HG03175 (cell line): Measurements from ENCODE around the gene CLIC6.

Experiments used
- ATAC-seq: cut with Tn5 transposase; IDR thresholded peaks from one replicate; pipeline ENCODE4 v1.9.1; 2021; ENCODE audit warnings: mild to moderate bottlenecking, moderate library complexity; ENCODE audit not compliant: unreplicated experiment

CLIC6 gene

GRCh38 chr21:34762786-34763185 is 94.0 kb downstream of the CLIC6 start:
- no peak for ATAC-seq

GRCh38 chr21:34764715-34765284 is 96.0 kb downstream of the CLIC6 start:
- ATAC-seq: no peak

GRCh38 chr21:34765619-34766018 is 96.8 kb downstream of the CLIC6 start:
- ATAC-seq: no peak

GRCh38 chr21:34766862-34767261 is 98.1 kb downstream of the CLIC6 start:
- no peak for ATAC-seq
